IPS-20b (cell line): Measurements from ENCODE around the gene DNAJB12.

Source experiments
- H3K27ac ChIP-seq: one replicate; pipeline ENCODE4 v1.5.1; 2013; ENCODE audit warnings: low read length
- H3K27me3 ChIP-seq: 2 replicates; pipeline ENCODE4 v1.6.1; 2013; ENCODE audit warnings: mild to moderate bottlenecking, low read length, inconsistent platforms; ENCODE audit not compliant: insufficient read depth
- H3K36me3 ChIP-seq: 2 replicates; pipeline ENCODE4 v1.6.1; 2013; ENCODE audit warnings: low read depth, mild to moderate bottlenecking, inconsistent platforms, low read length, moderate library complexity; ENCODE audit not compliant: insufficient read depth
- H3K4me1 ChIP-seq: 2 replicates; pipeline ENCODE4 v1.6.1; 2013; ENCODE audit warnings: mild to moderate bottlenecking, control low read depth, inconsistent platforms, low read length, moderate library complexity; ENCODE audit not compliant: insufficient read depth
- H3K4me3 ChIP-seq: 2 replicates; pipeline ENCODE4 v1.5.1; 2013; ENCODE audit warnings: mild to moderate bottlenecking, low read length, inconsistent platforms
- H3K9ac ChIP-seq: 2 replicates; pipeline ENCODE4 v1.6.1; 2013; ENCODE audit warnings: low read depth, mild to moderate bottlenecking, inconsistent platforms, low read length, moderate library complexity
- H3K9me3 ChIP-seq: 2 replicates; pipeline ENCODE4 v1.6.1; 2013; ENCODE audit warnings: mild to moderate bottlenecking, low read depth, low read length, inconsistent platforms; ENCODE audit not compliant: insufficient read depth

DNAJB12 gene

DNA sequence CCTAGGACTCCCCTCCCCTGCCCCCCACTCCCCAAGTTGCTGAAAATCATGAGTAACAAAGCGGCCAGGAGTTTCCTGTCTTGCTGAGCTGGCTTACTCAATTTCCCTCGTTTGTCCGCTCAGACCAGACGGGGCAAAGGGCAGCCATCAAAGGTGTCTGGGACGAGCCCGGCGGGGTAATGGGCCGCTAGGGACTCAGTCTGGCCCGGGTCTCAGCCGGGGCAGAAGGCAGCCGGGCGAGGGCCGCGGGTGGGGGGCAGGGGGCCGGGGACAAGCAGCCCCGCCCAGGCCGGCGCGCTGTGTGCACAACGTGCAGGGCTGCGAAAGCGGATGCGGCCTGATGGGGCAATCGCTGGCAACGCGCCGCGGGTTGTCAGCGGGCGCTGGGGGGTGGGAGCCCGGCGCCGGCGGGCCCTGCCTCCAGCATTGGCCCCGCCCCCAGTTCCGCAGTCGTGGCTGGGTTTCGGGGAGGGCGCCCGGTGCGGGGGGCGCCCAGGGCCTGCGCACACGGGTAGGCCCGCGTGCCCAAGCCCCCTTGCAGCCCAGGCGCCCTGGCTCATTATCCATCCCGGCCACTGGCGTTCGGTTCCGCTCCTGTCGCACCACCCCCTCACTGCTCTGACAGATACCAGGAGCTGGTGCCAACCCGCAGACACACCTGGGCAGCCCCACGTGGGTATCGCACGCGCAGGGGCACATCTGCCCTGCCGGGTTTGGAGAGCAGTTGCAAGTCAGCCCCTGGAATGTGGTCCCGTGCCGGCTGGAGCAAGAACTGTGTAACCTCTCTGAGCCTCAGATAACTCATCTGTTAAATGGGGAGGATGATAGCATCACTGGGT, 35.1 kb downstream of the DNAJB12 start:
- peak overlapping the region; percentile 59; the same call in 1 of the 2 replicates for H3K4me3 ChIP-seq
- H3K36me3 ChIP-seq, result no peaks in the 10 kb centered on the region
- peak overlapping the region; percentile 70; the same call in 1 of the 2 replicates for H3K9ac ChIP-seq

DNA sequence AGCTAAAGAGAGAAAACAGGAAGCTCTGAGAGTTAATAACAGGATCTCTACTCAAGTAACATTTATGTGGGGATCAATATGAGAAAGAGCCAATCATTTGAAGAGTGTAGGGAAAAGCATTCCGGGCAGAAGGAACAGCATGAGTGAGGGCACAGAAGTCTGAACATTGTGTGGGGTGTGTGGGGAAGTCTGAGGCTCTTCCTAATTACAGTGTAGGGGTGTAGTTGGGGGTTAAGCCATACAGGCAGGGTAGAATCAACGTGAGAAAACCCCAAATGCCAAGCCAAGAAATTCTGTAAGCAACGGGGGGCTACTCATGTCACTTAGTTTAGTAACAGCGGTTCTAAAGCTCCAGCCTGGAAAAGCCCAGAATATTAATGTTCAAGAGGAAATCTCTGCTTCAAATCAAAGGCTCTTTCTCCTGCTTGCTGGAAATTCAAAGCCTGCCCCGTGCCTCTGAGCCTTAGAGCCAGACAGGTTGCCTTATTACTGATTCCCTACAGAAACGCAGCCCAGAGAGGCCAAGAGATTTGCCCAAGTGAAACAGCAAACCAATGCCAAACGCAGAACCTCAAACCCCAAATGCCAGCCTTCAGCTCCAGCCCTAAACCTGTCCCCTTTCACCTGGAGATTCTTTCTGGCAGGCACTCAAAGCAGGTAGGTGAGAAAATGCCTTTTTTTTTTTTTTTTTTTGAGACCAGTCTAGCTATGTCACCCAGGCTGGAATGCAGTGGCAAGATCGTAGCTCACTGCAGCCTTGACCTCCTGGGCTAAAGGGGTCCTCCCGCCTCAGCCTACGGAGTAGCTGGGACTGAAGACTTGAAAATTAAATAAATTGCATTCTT, 36.1 kb downstream of the DNAJB12 start:
- Histone ChIP-seq H3K27ac (no peak overlapping the region), H3K9ac (peak overlapping the region; percentile 70; the same call in 1 of the 2 replicates), H3K9me3 (no peaks in the 10 kb centered on the region), H3K4me1 (peaks cover 25% of the 10 kb centered on the region), H3K27me3 (0 out of 2 replicates have a peak, but pooled peaks cover 11% of the 10 kb centered on the region), H3K4me3 (peak overlapping the region; percentile 59; the same call in 1 of the 2 replicates), H3K36me3 (no peaks in the 10 kb centered on the region)

More for the DNA sequence above, 35.1 kb downstream of the DNAJB12 start:
- Histone ChIP-seq H3K27me3 (0 out of 2 replicates have a peak, but pooled peaks cover 11% of the 10 kb centered on the region), H3K27ac (no peak overlapping the region), H3K4me1 (peaks cover 25% of the 10 kb centered on the region), H3K9me3 (no peaks in the 10 kb centered on the region)

DNA sequence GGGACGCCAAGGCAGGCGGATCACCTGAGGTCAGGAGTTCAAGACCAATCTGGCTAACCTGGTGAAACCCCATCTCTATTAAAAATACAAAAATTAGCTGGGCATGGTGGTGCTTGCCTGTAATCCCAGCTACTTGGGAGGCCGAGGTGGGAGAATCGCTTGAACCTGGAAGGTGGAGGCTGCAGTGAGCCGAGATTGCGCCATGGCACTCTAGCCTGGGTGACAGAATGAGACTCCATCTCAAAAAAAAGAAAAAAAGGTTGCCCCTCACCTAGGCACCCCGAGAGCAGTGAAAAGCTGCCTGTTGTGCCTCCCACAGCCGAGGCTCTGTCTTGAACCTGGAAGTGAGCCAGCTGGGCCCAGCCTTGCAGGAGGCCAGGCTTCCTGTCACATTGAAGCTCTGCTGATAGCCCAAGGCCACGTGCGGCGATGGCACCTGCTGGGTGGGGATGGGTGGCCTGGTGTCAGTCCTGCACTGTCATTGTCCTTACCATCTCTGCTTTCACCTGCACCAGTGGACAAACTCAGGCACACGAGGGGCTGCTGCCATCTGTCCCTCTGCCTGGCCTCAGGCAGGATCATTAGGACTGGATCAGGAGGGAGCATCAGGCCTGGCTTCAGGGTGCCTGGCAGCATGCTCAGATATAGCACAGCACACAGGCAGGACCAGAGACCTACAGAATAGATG, 37.8 kb downstream of the DNAJB12 start:
- no peaks in the 10 kb centered on the region for H3K36me3 ChIP-seq
- 0 out of 2 replicates have a peak, but pooled peaks cover 11% of the 10 kb centered on the region for H3K27me3 ChIP-seq
- no peak overlapping the region for H3K9ac ChIP-seq
- H3K27ac ChIP-seq, result no peak overlapping the region
- peaks cover 23% of the 10 kb centered on the region for H3K4me1 ChIP-seq
- no peaks in the 10 kb centered on the region for H3K9me3 ChIP-seq
- no peak overlapping the region for H3K4me3 ChIP-seq

DNA sequence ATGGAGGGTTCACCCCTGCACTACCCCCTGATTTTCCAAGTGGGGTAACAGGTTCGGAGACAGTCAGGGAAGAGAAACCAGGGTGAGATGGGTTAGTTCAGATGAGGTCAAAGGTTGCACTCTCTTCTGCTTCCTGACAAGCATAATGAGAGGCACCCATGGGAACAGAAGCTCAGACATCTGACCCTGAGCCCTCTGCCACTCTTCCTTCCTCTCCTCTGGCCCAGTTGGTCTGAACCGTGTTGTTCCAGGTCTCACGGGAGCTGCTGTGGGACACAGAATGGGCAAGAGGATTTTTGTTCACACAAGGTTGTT, 38.4 kb downstream of the DNAJB12 start:
- Histone ChIP-seq H3K4me3 (no peak overlapping the region), H3K4me1 (peaks cover 22% of the 10 kb centered on the region), H3K9me3 (no peaks in the 10 kb centered on the region), H3K27ac (no peak overlapping the region), H3K9ac (no peak overlapping the region), H3K36me3 (no peaks in the 10 kb centered on the region), H3K27me3 (0 out of 2 replicates have a peak, but pooled peaks cover 11% of the 10 kb centered on the region)

DNA sequence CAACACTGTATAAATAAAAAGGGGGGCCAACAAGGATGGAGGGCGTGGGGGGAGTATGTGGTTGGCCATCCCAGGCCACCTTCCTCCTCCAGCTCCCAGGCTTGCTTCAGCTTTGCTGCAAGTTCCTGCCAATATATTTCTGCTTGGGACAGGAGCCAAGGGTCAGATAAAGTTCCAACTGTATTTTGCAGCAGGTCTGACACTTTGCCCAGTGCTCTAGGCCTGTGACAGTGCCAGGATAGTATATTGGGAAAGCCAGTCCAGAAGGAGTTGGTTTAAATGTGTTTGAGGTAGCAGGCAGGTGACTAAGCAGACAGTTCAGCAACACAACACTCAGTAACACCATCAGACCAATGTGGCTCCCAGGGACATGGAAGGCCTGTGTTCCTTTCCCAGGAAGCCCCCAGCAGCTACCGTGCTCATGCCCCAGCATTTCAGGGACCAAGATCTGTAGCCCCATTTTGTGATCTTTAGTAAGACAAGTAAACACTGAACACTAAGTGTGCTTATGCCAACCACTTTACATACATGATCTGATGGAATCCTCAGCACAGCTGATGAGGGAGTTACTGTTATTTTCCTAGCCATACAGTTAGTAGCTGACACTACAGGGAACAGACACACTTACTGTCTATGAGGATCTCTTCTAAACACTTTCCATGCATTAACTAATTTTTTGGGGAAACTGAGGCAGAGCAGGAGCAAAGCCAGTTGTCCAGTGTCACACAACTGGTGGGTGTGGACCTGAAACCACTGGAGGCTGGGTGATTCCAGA, 38.9 kb downstream of the DNAJB12 start:
- Histone ChIP-seq H3K36me3 (no peaks in the 10 kb centered on the region), H3K27ac (no peak overlapping the region), H3K4me3 (no peak overlapping the region), H3K27me3 (0 out of 2 replicates have a peak, but pooled peaks cover 11% of the 10 kb centered on the region), H3K4me1 (peaks cover 21% of the 10 kb centered on the region; the same call in 1 of the 2 replicates), H3K9me3 (no peaks in the 10 kb centered on the region), H3K9ac (no peak overlapping the region)

DNA sequence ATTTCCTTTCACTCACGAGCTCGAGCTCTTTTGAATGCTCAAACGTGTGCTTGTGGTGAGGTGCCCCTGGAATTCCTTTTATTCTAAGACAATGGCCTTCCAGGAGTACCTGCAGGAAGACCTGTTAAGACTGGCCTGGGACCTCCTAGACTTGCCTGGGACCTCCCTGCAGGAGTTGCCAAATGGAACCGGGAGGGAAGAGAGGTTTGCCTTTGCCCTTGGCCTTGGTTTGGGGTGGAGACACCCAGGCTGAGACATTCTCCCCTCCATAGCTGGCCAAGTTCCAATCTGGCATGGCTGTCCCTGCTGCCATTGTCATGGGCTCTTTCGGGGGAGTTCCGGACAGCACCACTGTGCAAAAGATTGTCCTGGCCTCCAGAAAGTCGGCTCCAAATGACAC, 39.7 kb downstream of the DNAJB12 start:
- Histone ChIP-seq H3K27me3 (0 out of 2 replicates have a peak, but pooled peaks cover 11% of the 10 kb centered on the region), H3K9me3 (no peaks in the 10 kb centered on the region), H3K4me1 (peaks cover 20% of the 10 kb centered on the region; the same call in 1 of the 2 replicates), H3K4me3 (no peak overlapping the region), H3K27ac (no peak overlapping the region), H3K36me3 (no peaks in the 10 kb centered on the region), H3K9ac (no peak overlapping the region)

DNA sequence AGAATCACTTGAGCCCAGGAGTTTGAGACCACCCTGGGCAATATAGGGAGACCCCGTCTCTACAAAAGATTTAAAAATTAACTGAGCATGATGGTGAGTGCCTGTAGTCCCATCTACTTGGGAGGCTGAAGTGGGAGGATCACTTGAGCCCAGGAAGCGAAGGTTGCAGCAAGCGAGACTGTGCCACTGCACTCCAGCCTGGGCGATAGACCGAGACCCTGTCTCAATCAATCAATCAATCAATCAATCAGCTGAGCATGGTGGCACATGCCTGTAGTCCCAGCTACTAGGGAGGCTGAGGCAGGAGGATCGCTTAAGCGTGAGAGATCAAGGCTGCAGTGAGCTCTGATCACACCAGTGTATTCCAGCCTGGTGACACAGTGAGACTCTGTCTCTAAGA, 40.5 kb downstream of the DNAJB12 start:
- Histone ChIP-seq H3K36me3 (no peaks in the 10 kb centered on the region), H3K9ac (no peak overlapping the region), H3K4me1 (peaks cover 18% of the 10 kb centered on the region; the same call in 1 of the 2 replicates), H3K9me3 (no peaks in the 10 kb centered on the region), H3K4me3 (no peak overlapping the region), H3K27ac (no peak overlapping the region), H3K27me3 (0 out of 2 replicates have a peak, but pooled peaks cover 11% of the 10 kb centered on the region)

DNA sequence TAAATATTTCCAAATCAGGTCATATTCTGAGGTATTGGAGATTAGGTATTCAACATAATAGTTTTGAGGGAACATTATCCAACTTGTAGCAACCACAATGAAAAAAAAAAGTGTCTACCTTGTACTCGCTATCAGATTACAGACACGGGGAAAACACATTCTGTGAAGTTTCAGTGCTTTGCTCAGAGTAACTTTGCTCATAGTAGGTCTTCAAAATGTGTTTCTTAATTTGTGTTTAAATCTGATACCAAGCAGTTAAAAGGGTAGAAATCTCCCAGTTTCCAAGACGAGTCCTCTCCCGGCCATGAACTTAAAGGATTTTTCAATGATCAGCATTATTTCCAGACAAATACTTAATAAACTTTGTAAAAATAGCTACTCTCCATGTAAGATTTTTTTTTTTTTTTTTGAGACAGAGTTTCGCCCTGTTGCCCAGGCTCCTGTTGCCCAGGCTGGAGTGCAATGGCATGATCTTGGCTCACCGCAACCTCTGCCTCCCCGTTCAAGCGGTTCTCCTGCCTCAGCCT, 41.8 kb downstream of the DNAJB12 start:
- no peak overlapping the region for H3K4me3 ChIP-seq
- no peaks in the 10 kb centered on the region for H3K9me3 ChIP-seq
- H3K27me3 ChIP-seq, result no peaks in the 10 kb centered on the region
- H3K4me1 ChIP-seq, result peaks cover 11% of the 10 kb centered on the region; the same call in 1 of the 2 replicates
- no peak overlapping the region for H3K27ac ChIP-seq
- H3K9ac ChIP-seq, result no peak overlapping the region
- no peaks in the 10 kb centered on the region for H3K36me3 ChIP-seq

DNA sequence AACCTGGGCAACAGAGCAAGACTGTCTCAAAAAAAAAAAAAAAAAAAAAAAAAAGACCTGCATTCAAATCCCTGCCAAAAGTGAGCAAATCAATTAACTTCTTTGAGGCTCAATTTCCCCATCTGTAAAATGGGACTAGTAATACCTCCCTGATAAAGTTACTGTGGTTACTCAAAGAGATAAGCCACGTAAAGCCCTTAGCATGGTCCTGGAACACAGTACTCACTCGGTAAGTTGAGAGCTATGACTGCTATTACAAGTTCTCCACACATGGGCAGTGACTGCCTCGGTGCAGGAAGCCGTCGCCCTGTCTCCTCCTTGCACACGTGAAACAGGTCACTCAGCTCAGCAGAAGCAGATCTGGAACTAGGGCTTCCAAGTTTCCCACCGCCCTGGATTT, 43.1 kb downstream of the DNAJB12 start:
- no peak overlapping the region for H3K4me3 ChIP-seq
- no peaks in the 10 kb centered on the region for H3K9me3 ChIP-seq
- no peaks in the 10 kb centered on the region for H3K27me3 ChIP-seq
- no peaks in the 10 kb centered on the region for H3K36me3 ChIP-seq
- H3K9ac ChIP-seq, result no peak overlapping the region
- H3K27ac ChIP-seq, result no peak overlapping the region
- H3K4me1 ChIP-seq, result peaks cover 11% of the 10 kb centered on the region; the same call in 1 of the 2 replicates

DNA sequence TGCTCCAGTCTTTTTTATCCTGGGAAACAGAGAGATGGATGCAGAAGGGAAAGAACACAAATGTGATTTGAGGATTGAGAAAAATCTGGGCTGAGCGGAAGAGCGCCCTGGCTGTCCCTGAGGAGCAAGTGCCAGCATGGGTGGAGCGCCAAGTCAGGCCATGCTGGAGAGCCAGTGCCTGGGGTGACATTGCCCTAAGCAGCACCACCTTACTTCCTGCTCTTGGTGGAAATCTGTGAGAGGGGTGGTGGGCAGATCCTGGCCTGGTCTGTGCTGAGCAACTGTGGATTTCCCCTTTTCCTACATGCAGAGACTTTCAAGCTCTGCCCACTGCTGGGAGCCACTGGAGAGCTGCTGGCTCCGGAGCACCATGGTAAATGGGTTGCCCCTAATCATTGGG, 44.1 kb downstream of the DNAJB12 start:
- Histone ChIP-seq H3K9me3 (no peaks in the 10 kb centered on the region), H3K9ac (no peak overlapping the region), H3K27ac (no peak overlapping the region), H3K4me3 (no peak overlapping the region), H3K36me3 (no peaks in the 10 kb centered on the region), H3K4me1 (peaks cover 11% of the 10 kb centered on the region; the same call in 1 of the 2 replicates), H3K27me3 (no peaks in the 10 kb centered on the region)
